B cell (primary cell): ENCODE results near the gene KISS1R. TPM values are rescaled to one million over a fixed set of nuclear protein-coding genes. Genes with fewer than 3 reads are reported as not detected.
A peak's percentile ranks its signal among the peaks of the same experiment; 100 is the strongest.

Experiments used
- ATAC-seq: fragments of 200-7000 bp; cut with Tn5 transposase; one replicate; pipeline ENCODE4 v1.10.0; 2021; ENCODE audit warnings: low read depth, mild to moderate bottlenecking, moderate number of reproducible peaks, moderate library complexity
- CTCF ChIA-PET: fragments of 350-600 bp; sonication (Branson Sonifier 250); formaldehyde crosslinking; loops from one replicate; lab custom pipeline; 2021; ENCODE audit warnings: antibody characterized with exemption, inconsistent platforms; lab: Charles Lee
- POLR2A ChIA-PET: fragments of 350-600 bp; sonication (Branson Sonifier 250); formaldehyde crosslinking; loops from one replicate; lab custom pipeline; 2021; ENCODE audit warnings: antibody characterized with exemption; lab: Charles Lee
- DNase-seq: peaks from one replicate; pipeline ENCODE4 v3.0.0; 2013
- H2AFZ ChIP-seq: 2 replicates; pipeline ENCODE4 v1.6.1; 2012; ENCODE audit warnings: mild to moderate bottlenecking, low read depth, low read length; ENCODE audit not compliant: insufficient read depth, poor library complexity, severe bottlenecking
- H3K27ac ChIP-seq, 2 donors: 1 replicate in 1 of 2; 2 replicates in 1 of 2; pipeline ENCODE4 v1.5.1; 2012 to 2013; ENCODE audit warnings: low read length in 2 of 2, mild to moderate bottlenecking in 2 of 2, moderate library complexity in 1 of 2
- H3K27me3 ChIP-seq, 4 experiments: fragments of 200-600 bp in 1 of 4; sonication (generic) in 1 of 4; replicated peaks in 1 of 4; 1 replicate in 2 of 4; 2 replicates in 2 of 4; pipeline versions ENCODE4 v1.6.1 to v1.7.0; 2013 to 2016; ENCODE audit warnings: low read length in 3 of 4, mild to moderate bottlenecking in 2 of 4, mixed read lengths in 1 of 4, moderate library complexity in 1 of 4; ENCODE audit not compliant: insufficient read depth in 4 of 4, control insufficient read depth in 3 of 4; ENCODE audit errors: control extremely low read depth in 1 of 4
- H3K36me3 ChIP-seq, 2 experiments: replicated peaks in 1 of 2; 1 replicate in 1 of 2; 2 replicates in 1 of 2; pipeline versions ENCODE4 v1.6.1 to v1.7.1; 2013; ENCODE audit warnings: low read length in 1 of 2; ENCODE audit not compliant: insufficient read depth in 2 of 2, control insufficient read depth in 1 of 2; ENCODE audit errors: control extremely low read depth in 1 of 2, extremely low read depth in 1 of 2
- H3K4me1 ChIP-seq, 2 donors: fragments of 200-600 bp in 1 of 2; sonication (generic) in 1 of 2; 1 replicate in 1 of 2; 2 replicates in 1 of 2; pipeline versions ENCODE4 v1.5.1 to v1.6.1; 2013 to 2017; ENCODE audit warnings: low read length in 2 of 2; ENCODE audit not compliant: control insufficient read depth in 2 of 2, insufficient read depth in 2 of 2
- H3K4me2 ChIP-seq: replicated peaks from 2 replicates; pipeline ENCODE3; 2012; ENCODE audit warnings: mild to moderate bottlenecking, low read depth, low read length; ENCODE audit not compliant: poor library complexity, severe bottlenecking
- H3K4me3 ChIP-seq, 5 experiments: fragments of 200-600 bp in 1 of 5; sonication (generic) in 1 of 5; 1 replicate in 3 of 5; 2 replicates in 2 of 5; pipeline versions ENCODE4 v1.5.1 to v1.7.0; 2011 to 2016; ENCODE audit warnings: low read length in 4 of 5, mild to moderate bottlenecking in 4 of 5, low read depth in 2 of 5, control low read depth in 1 of 5, moderate library complexity in 1 of 5; ENCODE audit not compliant: insufficient read depth in 1 of 5; ENCODE audit errors: control extremely low read depth in 1 of 5, extremely low read depth in 1 of 5
- H3K79me2 ChIP-seq: fragments of 200-600 bp; sonication (generic); one replicate; pipeline ENCODE4 v1.6.0; 2016; ENCODE audit warnings: low read length; ENCODE audit not compliant: control insufficient read depth, insufficient read depth
- H3K9ac ChIP-seq: fragments of 200-600 bp; sonication (generic); 2 replicates; pipeline ENCODE4 v1.6.1; 2017; ENCODE audit warnings: mild to moderate bottlenecking, low read length, moderate library complexity
- H3K9me3 ChIP-seq, 3 donors: one replicate each; pipeline versions ENCODE4 v1.6.1 to v1.7.1; 2013; ENCODE audit warnings: low read length in 2 of 3; ENCODE audit not compliant: control insufficient read depth in 2 of 3, insufficient read depth in 1 of 3; ENCODE audit errors: control extremely low read depth in 1 of 3
- H4K20me1 ChIP-seq: 2 replicates; pipeline ENCODE4 v1.6.0; 2012; ENCODE audit warnings: mild to moderate bottlenecking, low read length; ENCODE audit not compliant: insufficient read depth, control insufficient read depth, poor library complexity, severe bottlenecking
- H3K27ac Mint-ChIP-seq: one replicate; pipeline ENCODE4 v1.8.0; 2021; ENCODE audit warnings: mixed read lengths
- H3K27me3 Mint-ChIP-seq: one replicate; pipeline ENCODE4 v1.8.0; 2021; ENCODE audit warnings: mixed read lengths
- H3K4me1 Mint-ChIP-seq: one replicate; pipeline ENCODE4 v1.8.0; 2021; ENCODE audit warnings: mixed read lengths
- H3K4me3 Mint-ChIP-seq: one replicate; pipeline ENCODE4 v1.8.0; 2021; ENCODE audit warnings: mixed read lengths
- H3K9me3 Mint-ChIP-seq: one replicate; pipeline ENCODE4 v1.8.0; 2022; ENCODE audit warnings: mixed read lengths; ENCODE audit not compliant: insufficient read depth
- EZH2 ChIP-seq: IDR thresholded peaks from 2 replicates; pipeline ENCODE4 v1.6.1; 2012; ENCODE audit warnings: borderline replicate concordance, low read depth, mild to moderate bottlenecking, moderate library complexity, low read length; ENCODE audit not compliant: insufficient read depth, poor library complexity, severe bottlenecking
- WGBS: methylation state at CpG from one replicate; pipeline ENCODE4 v1.1.5; 2013; ENCODE audit warnings: missing lambda C conversion rate; ENCODE audit not compliant: insufficient coverage; 5-methylcytosine and 5-hydroxymethylcytosine counted together
- intact Hi-C: fragments of 100-400 bp; cut with micrococcal nuclease; formaldehyde crosslinking; loops from one replicate; pipeline ENCODE4 v1.10.0; 2022
- polyA plus RNA-seq: library from polyadenylated mRNA; depleted of rRNA; stranded (reverse); fragments of >200 nt; gene quantifications from 2 replicates; pipeline ENCODE4 v1.2.3, GENCODE V29; 2012
- total RNA-seq, 2 donors: library from RNA; stranded (reverse); fragments of 120-200 nt in 1 of 2; gene quantifications; 1 replicate in 1 of 2; 2 replicates in 1 of 2; pipeline versions ENCODE4 v1.2.3 to v1.2.4, GENCODE V29; 2013 to 2022
- TF ChIP-seq, protein P1 (sequence below): fragments of 200-600 bp; IDR thresholded peaks from one replicate; pipeline ENCODE4 v1.8.0; 2022; ENCODE audit warnings: antibody characterized with exemption, mild to moderate bottlenecking

The KISS1R gene
- total and polyA plus RNA-seq, 2 donors (not counting 1 experiment from before 2014, with no cell fraction given), result 0.79 to 1.3 TPM

DNA sequence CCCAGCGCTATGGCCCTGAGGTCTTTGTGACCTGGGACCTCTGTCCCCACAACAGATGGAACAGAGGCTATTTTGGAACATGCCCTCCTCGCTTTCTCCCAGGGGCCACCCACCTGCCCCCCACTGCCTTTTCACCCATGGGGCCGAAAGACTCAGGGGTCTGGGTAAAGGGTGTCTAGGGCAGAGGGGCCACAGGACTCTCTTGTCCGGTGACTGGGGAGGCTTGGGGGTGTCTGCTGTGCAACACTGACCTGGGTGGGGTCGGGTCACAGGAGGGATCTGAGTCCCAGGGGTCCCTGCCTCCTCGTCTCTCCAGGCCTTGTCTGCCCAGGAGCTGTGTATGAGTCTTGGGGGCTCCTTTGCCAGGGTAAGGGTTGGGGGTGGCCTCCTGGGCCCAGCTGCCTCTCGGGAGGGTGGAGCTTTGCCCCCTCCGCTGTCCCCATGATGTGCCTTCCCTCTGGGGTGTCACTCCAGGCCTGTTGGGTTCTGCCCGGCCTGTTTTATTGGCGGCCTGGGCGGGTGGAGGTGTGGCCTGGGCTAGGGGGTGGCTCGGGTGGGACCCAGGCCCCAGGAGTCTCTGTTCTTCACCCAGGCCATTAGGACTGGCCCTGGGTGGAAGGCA lies 10.8 kb downstream of the KISS1R start:
- no peak for TF ChIP-seq EZH2
- TF ChIP-seq, protein P1, sequence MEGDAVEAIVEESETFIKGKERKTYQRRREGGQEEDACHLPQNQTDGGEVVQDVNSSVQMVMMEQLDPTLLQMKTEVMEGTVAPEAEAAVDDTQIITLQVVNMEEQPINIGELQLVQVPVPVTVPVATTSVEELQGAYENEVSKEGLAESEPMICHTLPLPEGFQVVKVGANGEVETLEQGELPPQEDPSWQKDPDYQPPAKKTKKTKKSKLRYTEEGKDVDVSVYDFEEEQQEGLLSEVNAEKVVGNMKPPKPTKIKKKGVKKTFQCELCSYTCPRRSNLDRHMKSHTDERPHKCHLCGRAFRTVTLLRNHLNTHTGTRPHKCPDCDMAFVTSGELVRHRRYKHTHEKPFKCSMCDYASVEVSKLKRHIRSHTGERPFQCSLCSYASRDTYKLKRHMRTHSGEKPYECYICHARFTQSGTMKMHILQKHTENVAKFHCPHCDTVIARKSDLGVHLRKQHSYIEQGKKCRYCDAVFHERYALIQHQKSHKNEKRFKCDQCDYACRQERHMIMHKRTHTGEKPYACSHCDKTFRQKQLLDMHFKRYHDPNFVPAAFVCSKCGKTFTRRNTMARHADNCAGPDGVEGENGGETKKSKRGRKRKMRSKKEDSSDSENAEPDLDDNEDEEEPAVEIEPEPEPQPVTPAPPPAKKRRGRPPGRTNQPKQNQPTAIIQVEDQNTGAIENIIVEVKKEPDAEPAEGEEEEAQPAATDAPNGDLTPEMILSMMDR, result no peak
- intact Hi-C loops, result loop anchor here (10.0 kb wide), 2 partner anchors 137 to 263 kb away; partner anchors contain the start of genes ARHGAP45 and RNF126
- Histone ChIP-seq H3K4me3 (no peak overlapping the region), H3K36me3 (no peaks in the 10 kb centered on the region), H3K4me1 (peaks cover 19 to 40% of the 10 kb centered on the region in 2 donors), H3K4me2 (no peak overlapping the region), H3K9me3 (no peaks in the 10 kb centered on the region), H4K20me1 (peaks cover 9% of the 10 kb centered on the region), H2AFZ (no peak overlapping the region), H3K27me3 (no peaks in the 10 kb centered on the region), H3K9ac (no peak overlapping the region), H3K27ac (peak overlapping the region in 1 of 2 donors; percentile 9), H3K79me2 (peaks cover 26% of the 10 kb centered on the region)
- ATAC-seq, result no peak
- 83% methylated on average over 7 of the region's 12 CpGs for WGBS
- H3K27me3 Mint-ChIP-seq, result no peaks in the 10 kb centered on the region
- H3K27ac Mint-ChIP-seq, result peak overlapping the region; percentile 75
- no peaks in the 10 kb centered on the region for H3K9me3 Mint-ChIP-seq
- ChIA-PET POLR2A (interaction anchor here (1.3 kb wide), 1 partner anchor 56 kb away, joined by 4 read pairs; the partner anchor contains the start of gene WDR18), CTCF (no interaction called here)
- H3K4me1 Mint-ChIP-seq, result peaks cover 21% of the 10 kb centered on the region
- DNase-seq, result no peak
- peak overlapping the region; percentile 56 for H3K4me3 Mint-ChIP-seq

GRCh38 chr19:928471-929202 lies 11.5 kb downstream of the KISS1R start:
- Histone ChIP-seq H3K4me3 (no peak overlapping the region), H4K20me1 (peaks cover 17% of the 10 kb centered on the region), H3K79me2 (peaks cover 33% of the 10 kb centered on the region), H3K27ac (no peak overlapping the region), H2AFZ (no peak overlapping the region), H3K27me3 (no peaks in the 10 kb centered on the region), H3K9ac (no peak overlapping the region), H3K4me1 (peaks cover 25 to 46% of the 10 kb centered on the region in 2 donors), H3K9me3 (no peaks in the 10 kb centered on the region), H3K4me2 (no peak overlapping the region), H3K36me3 (no peaks in the 10 kb centered on the region)
- no peaks in the 10 kb centered on the region for H3K27me3 Mint-ChIP-seq
- TF ChIP-seq EZH2, result no peak
- TF ChIP-seq, protein P1, result no peak
- peak overlapping the region; percentile 56 for H3K4me3 Mint-ChIP-seq
- intact Hi-C loops, result loop anchor here (10.0 kb wide), 2 partner anchors 136 to 264 kb away; partner anchors contain the start of genes ARHGAP45 and RNF126
- peaks cover 24% of the 10 kb centered on the region for H3K4me1 Mint-ChIP-seq
- CTCF ChIA-PET, result no interaction called here
- no peaks in the 10 kb centered on the region for H3K9me3 Mint-ChIP-seq
- WGBS, result 95% methylated on average over 17 of the region's 18 CpGs
- H3K27ac Mint-ChIP-seq, result no peak overlapping the region
- POLR2A ChIA-PET, result interaction anchor here (0.5 to 1.1 kb wide), 2 partner anchors 28 to 55 kb away, joined by 3 read pairs; partner anchors contain the start of gene WDR18
- no peak for DNase-seq
- no peak for ATAC-seq
